Superior temporal gyrus (tissue), 1 donor: ENCODE results near the gene C20orf202.
"Not testable (repeated sequence)": the region's sequence is repeated elsewhere in the genome, so short reads cannot be mapped to it uniquely, and the experiment has no call there.

Experiments
- DNase-seq: peaks from one replicate; pipeline ENCODE4 v3.0.0-alpha.2; 2016; ENCODE audit errors: extremely low spot score

C20orf202 gene

GRCh38 chr20:1209447-1210387, 6.5 kb downstream of the C20orf202 start:
- DNase-seq, result no peak

GRCh38 chr20:1210501-1210900, 7.2 kb downstream of the C20orf202 start:
- DNase-seq, result no peak

- no peak for DNase-seq
These were observed 8.8 kb downstream of the C20orf202 start for GRCh38 chr20:1212023-1212422.

GRCh38 chr20:1212607-1213396, 9.5 kb downstream of the C20orf202 start:
- DNase-seq, result peak; percentile 81

GRCh38 chr20:1214838-1215261, 11.6 kb downstream of the C20orf202 start:
- no peak for DNase-seq

- DNase-seq, result no peak
These were observed 12.3 kb downstream of the C20orf202 start for GRCh38 chr20:1215386-1216170.

GRCh38 chr20:1216527-1217427, 13.5 kb downstream of the C20orf202 start:
- DNase-seq, result not testable (repeated sequence)

GRCh38 chr20:1222750-1223149, 19.5 kb downstream of the C20orf202 start:
- DNase-seq, result not testable (repeated sequence)

- DNase-seq, result no peak
These were observed 21.1 kb downstream of the C20orf202 start for GRCh38 chr20:1224205-1224890.

- DNase-seq, result no peak
These were observed 22.1 kb downstream of the C20orf202 start for GRCh38 chr20:1225263-1225782.

- no peak for DNase-seq
These were observed 22.8 kb downstream of the C20orf202 start, which contains the start of gene RAD21L1 for GRCh38 chr20:1225783-1226654. TSS of gene RAD21L1 (plus strand) at chr20:1226044. CDS start at chr20:1228454, 2,410 bp downstream.

- no peak for DNase-seq
These were observed 26.3 kb downstream of the C20orf202 start for GRCh38 chr20:1229541-1229940.

- DNase-seq, result no peak
These were observed 29.2 kb downstream of the C20orf202 start for GRCh38 chr20:1232286-1233111.

GRCh38 chr20:1240549-1240948, 37.3 kb downstream of the C20orf202 start:
- DNase-seq, result no peak

GRCh38 chr20:1241456-1241855, 38.2 kb downstream of the C20orf202 start:
- DNase-seq, result no peak

- no peak for DNase-seq
These were observed 38.8 kb downstream of the C20orf202 start for GRCh38 chr20:1242099-1242498.

- no peak for DNase-seq
These were observed 39.3 kb downstream of the C20orf202 start for GRCh38 chr20:1242530-1242929.

GRCh38 chr20:1245578-1245977, 42.3 kb downstream of the C20orf202 start:
- no peak for DNase-seq
